Activated naive CD4-positive, alpha-beta T cell treated with Interleukin-2 at 50 U/mL for 16 hours (primary cell): ENCODE data around the gene HECTD4.

ENCODE experiments used
- DNase-seq: peaks from one replicate; pipeline ENCODE4 v3.0.0-alpha.2; 2020

Gene HECTD4

GRCh38 chr12:112151766-112152541 lies 230.3 kb downstream of the HECTD4 start:
- no peak for DNase-seq

GRCh38 chr12:112149596-112149995 lies 232.6 kb downstream of the HECTD4 start:
- no peak for DNase-seq

- DNase-seq, result no peak
Observed at GRCh38 chr12:112148031-112148513, 234.2 kb downstream of the HECTD4 start.

DNA sequence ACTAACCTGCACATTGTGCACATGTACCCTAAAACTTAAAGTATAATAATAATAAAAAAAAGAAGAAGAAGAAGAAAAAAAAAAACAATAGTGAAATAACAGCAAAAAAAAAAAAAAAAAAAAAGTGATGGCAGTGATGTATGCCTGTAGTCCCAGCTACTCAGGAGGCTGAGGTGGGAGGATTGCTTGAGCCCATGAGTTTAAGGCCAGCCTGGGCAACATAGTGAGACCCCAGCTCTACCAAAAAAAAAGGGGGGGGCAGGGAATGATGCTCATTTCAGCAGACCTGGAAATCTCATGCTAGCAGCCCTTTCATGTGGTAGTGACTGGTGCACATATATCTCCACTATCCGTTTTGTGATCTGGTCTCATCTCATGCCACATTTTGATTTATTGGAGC lies 236.1 kb downstream of the HECTD4 start:
- no peak for DNase-seq

- no peak for DNase-seq
Observed at GRCh38 chr12:112140728-112141127, 241.5 kb downstream of the HECTD4 start.

DNA sequence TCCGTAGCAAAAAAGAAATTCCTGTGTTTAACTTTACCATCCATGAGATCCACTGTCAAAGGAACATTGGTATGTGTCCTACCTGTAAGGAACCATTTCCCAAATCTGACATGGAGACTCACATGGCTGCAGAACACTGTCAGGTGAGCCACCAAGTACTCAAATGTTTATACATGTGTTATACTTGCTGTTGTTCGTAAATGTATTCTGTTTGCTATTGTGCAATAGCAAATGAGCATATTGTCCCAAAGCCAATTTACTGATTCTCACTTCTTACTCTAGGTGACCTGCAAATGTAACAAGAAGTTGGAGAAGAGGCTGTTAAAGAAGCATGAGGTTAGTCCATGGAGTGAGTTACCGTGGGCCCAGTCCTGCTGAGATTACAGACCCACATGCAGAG lies 247.5 kb downstream of the HECTD4 start:
- DNase-seq, result no peak

DNA sequence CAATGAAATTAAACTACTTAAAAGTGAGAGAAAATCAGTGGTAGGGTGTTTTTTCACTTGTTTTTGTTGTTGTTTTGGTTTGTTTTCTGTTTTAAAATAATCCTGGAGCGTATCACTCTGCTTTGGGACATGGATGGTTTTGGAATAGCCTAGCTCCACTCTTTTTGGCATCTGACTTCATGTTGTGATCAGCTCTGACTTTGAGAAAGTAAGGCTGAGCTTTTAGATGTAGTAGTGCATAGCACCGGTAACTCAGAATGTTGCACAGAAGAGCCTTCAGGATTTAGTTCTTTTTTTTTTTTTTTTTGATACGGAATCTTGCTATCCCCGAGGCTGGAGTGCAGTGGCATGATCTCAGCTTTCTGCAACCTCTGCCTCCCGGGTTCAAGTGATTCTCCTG lies 248.8 kb downstream of the HECTD4 start:
- no peak for DNase-seq

- no peak for DNase-seq
Observed at GRCh38 chr12:112131686-112132085, 250.5 kb downstream of the HECTD4 start.

GRCh38 chr12:112130441-112130998 lies 251.7 kb downstream of the HECTD4 start:
- DNase-seq, result no peak

DNA sequence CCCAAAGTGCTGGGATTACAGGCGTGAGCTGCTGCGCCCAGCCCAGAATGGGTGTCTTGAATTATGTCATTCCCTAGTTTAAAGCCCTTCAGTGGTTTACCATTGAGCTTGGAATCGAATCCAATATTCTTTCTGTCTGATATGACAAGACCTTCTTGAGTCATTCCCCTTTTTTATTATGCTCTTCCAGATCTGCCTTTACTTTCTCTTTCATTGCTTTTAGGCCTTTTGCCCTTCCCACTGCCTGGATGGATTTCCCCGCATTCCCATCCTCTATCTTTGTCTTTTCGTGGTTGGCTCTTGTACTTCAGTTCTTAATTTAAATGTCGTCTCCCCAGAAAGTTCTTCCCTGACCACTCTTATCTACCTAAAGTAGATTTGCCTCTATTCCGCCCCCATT lies 255.3 kb downstream of the HECTD4 start:
- no peak for DNase-seq

GRCh38 chr12:112126000-112126438 lies 256.2 kb downstream of the HECTD4 start:
- no peak for DNase-seq

DNA sequence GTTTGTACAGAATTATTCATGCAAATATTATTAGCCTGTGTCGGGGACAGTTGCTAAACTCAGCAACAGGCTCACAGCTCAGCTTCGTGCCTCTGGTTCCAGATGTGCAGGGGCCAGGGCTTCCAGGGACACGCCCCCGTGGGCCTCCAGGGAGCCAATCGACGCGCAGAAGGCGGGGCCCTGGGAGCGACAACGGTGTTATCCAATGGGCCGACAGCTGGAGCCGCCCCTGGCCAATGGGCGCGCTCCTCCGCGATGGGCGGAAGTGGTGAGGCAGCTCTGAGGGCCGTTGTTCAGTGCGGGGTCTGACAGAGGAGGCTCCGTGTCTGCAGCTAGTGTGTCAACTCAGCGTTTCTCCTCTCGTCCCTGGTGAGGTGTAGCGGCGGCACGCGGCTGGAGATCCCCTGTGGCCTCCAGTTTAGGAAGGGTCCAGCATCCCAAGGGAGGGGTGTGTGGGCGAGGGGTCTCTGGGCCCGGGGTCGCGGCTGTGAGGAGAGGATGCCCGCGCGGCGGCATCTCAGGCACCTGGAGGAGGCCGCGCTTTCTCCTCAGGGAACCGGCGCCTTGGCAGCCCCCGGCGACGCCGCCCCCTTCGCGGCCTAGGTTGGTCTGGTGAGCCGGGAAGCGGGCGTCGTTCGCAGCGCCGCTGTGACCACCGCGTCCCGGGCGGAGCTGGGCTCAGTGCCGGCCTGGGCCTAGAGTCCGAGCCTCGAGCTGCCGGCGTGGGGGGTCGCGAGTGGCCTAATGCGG lies 256.8 kb downstream of the HECTD4 start, which contains the start of gene TRAFD1:
TSS of gene TRAFD1 (plus strand) at position 311 of the 750 bp plus-strand sequence. CDS start 4,963 bp downstream, outside the sequence.
- peak; percentile 99 for DNase-seq

DNA sequence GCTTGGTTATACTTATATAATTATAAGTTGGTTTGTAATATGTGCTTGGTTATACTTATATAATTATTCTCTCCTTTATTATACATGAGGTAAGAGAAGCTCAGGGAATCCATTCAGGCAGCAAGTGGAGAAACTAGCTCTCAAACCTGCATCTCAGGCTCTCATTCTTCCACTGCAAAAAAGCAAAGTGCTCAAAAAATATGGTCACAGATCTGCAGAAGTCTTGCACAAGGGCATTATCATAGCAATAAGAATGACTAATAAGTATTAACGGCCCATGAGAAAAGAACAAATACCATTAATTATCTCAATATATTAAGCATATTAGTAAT lies 257.3 kb downstream of the HECTD4 start:
- no peak for DNase-seq

- DNase-seq, result no peak
Observed at GRCh38 chr12:112122823-112123690, 259.2 kb downstream of the HECTD4 start.

DNA sequence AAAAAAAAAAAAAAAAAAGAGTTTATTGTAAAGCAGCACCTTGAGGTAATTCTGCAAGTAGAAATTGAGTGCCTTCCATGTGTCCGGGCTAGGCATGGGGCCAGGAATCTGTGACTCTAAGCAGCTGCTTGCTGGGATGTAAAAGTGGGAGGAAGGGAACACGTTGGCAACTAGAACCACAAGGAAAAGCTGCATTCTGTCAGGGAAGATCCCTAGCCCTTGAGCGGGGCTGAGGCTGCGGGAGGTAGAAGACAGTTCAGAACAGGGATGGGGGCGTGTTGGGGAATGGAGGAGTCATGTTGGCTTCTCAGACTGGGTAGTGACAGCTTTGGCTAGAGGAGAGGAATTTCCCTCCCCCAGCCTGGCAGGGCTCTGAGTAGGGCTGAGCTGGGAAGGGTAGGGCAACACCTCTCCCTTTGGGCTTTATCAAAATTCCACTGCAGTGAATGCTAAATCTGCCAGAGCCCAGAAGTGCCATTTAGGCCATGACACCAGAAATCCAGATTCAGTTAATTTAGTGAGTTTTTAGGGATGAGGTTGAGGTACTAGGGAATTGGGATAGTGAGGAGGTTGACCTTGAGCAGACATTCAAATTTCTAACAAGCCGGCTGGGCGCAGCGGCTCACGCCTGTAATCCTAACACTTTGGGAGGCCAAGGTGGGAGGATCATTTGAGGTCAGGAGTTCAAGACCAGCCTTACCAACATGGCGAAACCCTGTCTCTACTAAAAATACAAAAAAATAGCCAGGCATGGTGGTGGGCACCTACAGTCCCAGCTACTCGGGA lies 260.3 kb downstream of the HECTD4 start:
- DNase-seq, result no peak

- no peak for DNase-seq
Observed at GRCh38 chr12:112117685-112118084, 264.5 kb downstream of the HECTD4 start.

GRCh38 chr12:112116232-112117060 lies 265.8 kb downstream of the HECTD4 start:
- no peak for DNase-seq

- DNase-seq, result no peak
Observed at GRCh38 chr12:112115259-112116045, 266.8 kb downstream of the HECTD4 start.

DNA sequence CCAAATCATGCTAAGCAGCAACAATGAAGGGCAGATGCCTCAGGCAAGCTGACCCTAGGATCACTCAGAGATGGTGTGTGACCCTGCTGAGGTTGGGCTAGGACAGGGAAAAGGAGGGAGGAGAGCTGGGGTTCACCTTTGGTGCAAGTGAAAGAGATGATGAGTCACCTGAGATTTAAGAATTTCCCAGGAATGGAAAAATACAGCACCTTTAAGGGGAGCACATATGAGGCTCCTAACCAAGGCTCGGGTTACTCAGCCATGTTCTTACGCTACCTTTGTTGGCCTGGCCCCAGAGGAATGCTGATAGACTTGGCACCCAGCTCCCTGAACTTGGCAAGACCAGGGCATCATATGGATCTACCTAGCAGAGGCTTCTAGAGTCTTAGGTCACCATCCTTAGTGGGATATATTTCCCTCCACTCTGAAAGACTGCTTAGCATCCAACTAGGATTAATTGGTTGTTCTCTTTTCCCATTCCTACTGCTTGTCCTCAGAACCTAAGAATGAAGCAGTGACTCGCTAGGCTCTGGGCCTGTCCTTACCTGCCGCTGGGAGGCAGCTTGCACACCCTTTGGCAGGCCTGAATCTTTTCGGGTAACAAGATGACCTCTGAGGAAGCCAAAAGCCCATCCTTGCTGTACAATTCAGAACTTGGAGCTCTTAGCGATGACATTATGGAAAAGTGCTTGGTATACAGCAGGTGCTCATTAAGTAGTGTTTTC lies 269.7 kb downstream of the HECTD4 start:
- DNase-seq, result no peak
